Omental fat pad (tissue), 4 donors: ENCODE measurements around the gene HOXD11. TPM values are rescaled to one million over a fixed set of nuclear protein-coding genes. Genes with fewer than 3 reads are reported as not detected.

Experiments
- ATAC-seq: fragments of 150-250 bp; one replicate; pipeline ENCODE4 v1.9.1; 2016; ENCODE audit warnings: mild to moderate bottlenecking, moderate library complexity; ENCODE audit not compliant: low FRiP score
- DNase-seq: peaks from one replicate; pipeline ENCODE4 v3.0.0-alpha.2; 2019; ENCODE audit warnings: low spot score
- total RNA-seq, 4 donors: library from RNA; depleted of rRNA; stranded (reverse); fragments of >200 nt; gene quantifications; one replicate each; pipeline ENCODE4 v1.1.0, GENCODE V29; 2016
- TF ChIP-seq, protein P1 (sequence below), 3 donors: fragments of 450-650 bp; IDR thresholded peaks; one replicate each; pipeline ENCODE4 v1.5.1; 2016 to 2017; ENCODE audit warnings: antibody characterized with exemption in 3 of 3, mild to moderate bottlenecking in 3 of 3, moderate library complexity in 2 of 3

HOXD11 gene
- total RNA-seq, result not detected

- TF ChIP-seq, protein P1, sequence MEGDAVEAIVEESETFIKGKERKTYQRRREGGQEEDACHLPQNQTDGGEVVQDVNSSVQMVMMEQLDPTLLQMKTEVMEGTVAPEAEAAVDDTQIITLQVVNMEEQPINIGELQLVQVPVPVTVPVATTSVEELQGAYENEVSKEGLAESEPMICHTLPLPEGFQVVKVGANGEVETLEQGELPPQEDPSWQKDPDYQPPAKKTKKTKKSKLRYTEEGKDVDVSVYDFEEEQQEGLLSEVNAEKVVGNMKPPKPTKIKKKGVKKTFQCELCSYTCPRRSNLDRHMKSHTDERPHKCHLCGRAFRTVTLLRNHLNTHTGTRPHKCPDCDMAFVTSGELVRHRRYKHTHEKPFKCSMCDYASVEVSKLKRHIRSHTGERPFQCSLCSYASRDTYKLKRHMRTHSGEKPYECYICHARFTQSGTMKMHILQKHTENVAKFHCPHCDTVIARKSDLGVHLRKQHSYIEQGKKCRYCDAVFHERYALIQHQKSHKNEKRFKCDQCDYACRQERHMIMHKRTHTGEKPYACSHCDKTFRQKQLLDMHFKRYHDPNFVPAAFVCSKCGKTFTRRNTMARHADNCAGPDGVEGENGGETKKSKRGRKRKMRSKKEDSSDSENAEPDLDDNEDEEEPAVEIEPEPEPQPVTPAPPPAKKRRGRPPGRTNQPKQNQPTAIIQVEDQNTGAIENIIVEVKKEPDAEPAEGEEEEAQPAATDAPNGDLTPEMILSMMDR (IDR thresholded peaks at IDR 0.05), result no peak
- DNase-seq (no peak), ATAC-seq (peak; percentile 74)
Observed at GRCh38 chr2:176106581-176107539, at the start of gene HOXD11. HOXD11 (plus strand) TSS chr2:176107280; CDS start chr2:176107356, 76 bp downstream.

- TF ChIP-seq, protein P1 (IDR thresholded peaks at IDR 0.05), result no peak
- ATAC-seq (no peak), DNase-seq (no peak)
Observed at GRCh38 chr2:176063958-176064357, 43.1 kb upstream of the HOXD11 start.

DNA sequence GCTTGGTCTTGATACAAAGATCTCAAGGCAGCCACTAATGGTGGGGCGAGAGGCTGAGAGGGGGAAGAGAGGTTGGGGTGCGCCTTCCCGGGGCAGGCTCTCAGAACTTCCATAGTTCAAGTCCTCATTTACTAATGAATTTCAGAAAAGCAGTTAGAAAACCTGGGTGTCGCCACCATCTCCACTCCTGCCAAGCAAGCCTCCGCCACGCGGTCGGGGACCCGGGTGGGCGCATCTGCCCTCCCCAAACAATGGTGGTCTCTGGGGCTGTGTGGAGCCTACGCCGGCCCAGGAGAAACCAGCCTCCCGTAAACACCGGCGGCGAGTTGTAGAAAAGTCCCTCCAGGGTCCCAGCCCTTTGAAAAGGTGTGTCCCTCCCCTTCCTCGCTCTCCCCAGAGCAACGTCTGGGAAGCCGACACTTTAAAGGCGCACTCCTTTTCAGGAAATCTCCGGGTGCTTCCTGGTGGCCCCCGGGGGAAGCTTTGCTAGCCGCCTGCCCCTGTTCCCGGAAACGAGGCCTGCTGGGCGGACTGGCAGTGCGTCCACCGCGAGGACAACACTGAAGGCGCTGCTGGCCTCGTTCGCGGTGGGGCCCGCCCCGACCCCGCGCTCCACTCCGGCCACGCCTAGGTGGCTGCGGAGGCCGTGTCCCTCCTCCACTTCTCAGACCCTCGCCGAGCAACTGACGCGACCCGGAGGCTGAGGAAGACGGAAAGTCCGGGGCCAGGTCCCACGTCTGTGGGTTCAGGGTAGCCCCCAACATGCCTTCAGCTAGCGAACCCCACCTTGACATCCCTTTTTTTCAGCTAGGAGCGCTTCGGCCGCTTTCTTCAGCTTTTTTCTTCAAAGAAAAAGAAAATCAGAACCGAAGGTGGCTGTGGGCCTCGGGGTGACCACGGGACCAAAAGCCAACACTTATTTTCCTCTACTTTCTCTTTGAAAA, 40.2 kb upstream of the HOXD11 start:
- TF ChIP-seq, protein P1 (IDR thresholded peaks at IDR 0.05), result no peak
- ATAC-seq, result no peak

DNA sequence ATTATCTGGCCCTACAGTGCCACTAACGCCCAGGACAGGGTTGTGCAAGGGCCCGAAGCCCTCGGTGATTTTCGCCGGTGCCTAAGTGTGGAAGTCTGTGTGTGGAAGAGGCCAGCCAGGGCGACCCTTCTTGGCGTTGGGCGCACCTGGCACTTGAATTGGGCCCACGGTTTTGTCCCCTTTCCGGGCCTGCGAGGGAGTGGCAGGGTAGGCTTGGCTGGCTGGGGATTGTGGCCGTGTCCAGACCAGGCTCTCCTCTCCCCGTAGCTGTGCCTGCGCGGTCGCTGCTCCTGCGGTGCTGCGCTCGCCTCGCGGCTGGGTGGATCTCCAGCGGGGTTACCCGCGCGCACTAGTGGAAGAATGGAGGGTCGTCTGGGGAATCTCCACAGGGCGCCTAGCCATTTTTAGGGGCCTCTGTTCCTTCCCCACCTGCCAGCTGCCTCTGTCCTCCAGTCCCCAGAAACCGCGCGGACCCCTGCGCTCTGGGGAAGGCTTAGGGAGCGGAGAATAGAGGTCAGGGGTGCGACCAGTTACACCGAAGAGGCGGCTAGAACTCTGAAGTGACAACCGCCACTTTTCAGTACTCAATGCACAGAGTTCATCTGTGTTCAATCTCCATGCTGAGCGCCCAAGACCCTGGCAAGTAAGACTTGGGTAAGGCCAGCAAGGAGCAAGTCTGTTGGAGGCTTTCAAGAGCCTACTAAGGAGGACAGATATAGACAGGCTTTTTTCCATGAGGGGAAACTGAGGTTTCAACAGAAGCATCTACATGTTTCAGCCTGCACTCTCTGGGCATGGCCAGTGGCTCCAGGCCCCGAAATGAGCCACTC, 39.3 kb upstream of the HOXD11 start:
- no peak for ATAC-seq
- TF ChIP-seq, protein P1 (IDR thresholded peaks at IDR 0.05), result no peak

More for the DNA sequence above, 40.2 kb upstream of the HOXD11 start:
- DNase-seq, result no peak

DNA sequence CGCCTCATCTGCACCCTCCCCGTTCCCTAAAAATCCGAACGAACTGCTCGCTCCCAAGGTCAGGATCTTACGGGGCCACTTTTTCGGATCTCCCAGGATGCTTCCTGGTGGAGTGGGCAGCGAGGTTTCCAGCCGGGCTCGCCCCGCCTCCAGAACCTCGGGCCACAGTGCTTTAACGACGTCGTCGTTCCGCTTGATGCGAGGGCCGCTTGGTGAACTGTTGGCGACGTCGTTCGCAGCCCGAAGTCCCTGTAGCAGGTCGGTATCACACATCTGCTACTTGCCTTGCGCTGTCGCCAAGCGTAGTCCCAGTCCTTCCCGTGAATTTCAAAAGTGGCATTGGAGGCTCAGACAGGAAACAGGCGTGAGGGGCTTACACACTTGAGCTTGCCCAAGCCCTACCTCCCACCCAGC, 38.7 kb upstream of the HOXD11 start:
- TF ChIP-seq, protein P1 (IDR thresholded peaks at IDR 0.05), result no peak
- DNase-seq, result no peak
- no peak for ATAC-seq

More for the DNA sequence above, 39.3 kb upstream of the HOXD11 start:
- DNase-seq, result no peak
